Measurements from ENCODE around the gene MTHFD1L. TPM values are rescaled to one million over a fixed set of nuclear protein-coding genes. Genes with fewer than 3 reads are reported as not detected.

Gene MTHFD1L
- total and polyA plus RNA-seq, 2 donors (not counting 3 experiments of a cell fraction or from before 2014, with no cell fraction given): 40.2 to 120 TPM

DNA sequence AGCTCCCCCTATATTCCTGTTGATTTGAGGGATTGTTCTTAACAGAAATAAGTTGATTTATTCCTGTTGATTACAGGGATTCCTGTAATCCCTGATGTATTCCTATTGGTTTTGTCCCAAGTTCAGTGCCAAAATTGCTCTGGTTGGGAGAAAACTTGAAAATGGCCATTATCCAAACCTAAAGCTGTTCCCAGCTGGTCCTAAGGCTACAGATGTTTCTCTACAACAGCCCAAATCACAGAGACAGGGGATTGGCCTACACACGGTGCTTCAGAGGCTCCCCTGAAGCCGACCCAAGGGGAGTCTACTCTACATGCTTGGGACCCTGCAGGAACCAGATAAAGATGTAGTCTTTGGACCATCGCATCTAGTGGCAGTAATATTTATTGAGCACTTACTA lies 275.3 kb downstream of the MTHFD1L start:
- Histone ChIP-seq H3K4me2 (ENCODE audit: insufficient read depth, low read length) (no peak overlapping the region), H3K9me1 (replicated peaks; ENCODE audit: control insufficient read depth, extremely low read depth, insufficient read depth, low read length) (no peaks in the 10 kb centered on the region), H3K27me3 (ENCODE audit: control insufficient read depth in 2 of 2, insufficient read depth in 2 of 2, low read length in 2 of 2) (no peaks in the 10 kb centered on the region), H3K36me3 (ENCODE audit: control insufficient read depth in 2 of 2, extremely low read depth in 1 of 2, insufficient read depth in 2 of 2, low read length in 2 of 2) (no peaks in the 10 kb centered on the region), H2AFZ (ENCODE audit: low read depth, low read length) (no peak overlapping the region), H3K4me3 (replicated peaks in 1 of 3; ENCODE audit: insufficient read depth in 1 of 3, low read depth in 1 of 3, low read length in 3 of 3) (no peak overlapping the region), H3K9ac (replicated peaks; ENCODE audit: extremely low read depth, insufficient read depth, low read length) (no peak overlapping the region), H4K20me1 (replicated peaks; ENCODE audit: control insufficient read depth, extremely low read depth, insufficient read depth, low read length) (no peaks in the 10 kb centered on the region), H3K9me3 (replicated peaks; ENCODE audit: control insufficient read depth, insufficient read depth, low read length) (no peaks in the 10 kb centered on the region), H3K4me1 (ENCODE audit: control insufficient read depth, extremely low read depth, insufficient read depth, low read length) (peaks cover 12% of the 10 kb centered on the region), H3K27ac (ENCODE audit: insufficient read depth, low read depth, low read length) (no peak overlapping the region), H3K79me2 (ENCODE audit: control insufficient read depth, insufficient read depth, low read length) (no peaks in the 10 kb centered on the region)
- POLR2A ChIA-PET: interaction anchor here (0.5 kb wide), 1 partner anchor 35 kb away, joined by 4 read pairs; no protein-coding TSS in a partner anchor
- CTCF ChIA-PET: no interaction called here
- dilution Hi-C loops (cut with MboI; ENCODE audit: extremely low pct_ligation_motif_present, low sequenced_read_pairs): no loop called here
- BruUV-seq (replicated peaks): no TSS peak
- DNase-seq (ENCODE audit: low read depth, low spot score) (no peak), FAIRE-seq (no peak)
- intact Hi-C loops (cut with micrococcal nuclease): loop anchor here (2.0 to 5.0 kb wide), 4 partner anchors 38 to 184 kb away; no protein-coding TSS in a partner anchor
- TF ChIP-seq POLR2AphosphoS5 (IDR thresholded peaks at IDR 0.05; ENCODE audit: insufficient read depth, low read depth, low read length) (no peak), GATA2 (IDR thresholded peaks at IDR 0.05; ENCODE audit: insufficient read depth, insufficient read length, low read depth, low read length) (no peak), JUN (IDR thresholded peaks at IDR 0.05; ENCODE audit: borderline replicate concordance, insufficient read depth, insufficient read length, low read depth) (no peak), POLR2A (IDR thresholded peaks at IDR 0.05; ENCODE audit: low read depth, low read length) (no peak), EZH2 (IDR thresholded peaks at IDR 0.05; ENCODE audit: borderline replicate concordance, low read depth, low read length, severe bottlenecking) (no peak), FOS (IDR thresholded peaks at IDR 0.05; ENCODE audit: borderline replicate concordance, insufficient read depth, low read length) (no peak), MYC (IDR thresholded peaks at IDR 0.05; ENCODE audit: low read depth, low read length) (no peak)
- TF ChIP-seq, protein P1, sequence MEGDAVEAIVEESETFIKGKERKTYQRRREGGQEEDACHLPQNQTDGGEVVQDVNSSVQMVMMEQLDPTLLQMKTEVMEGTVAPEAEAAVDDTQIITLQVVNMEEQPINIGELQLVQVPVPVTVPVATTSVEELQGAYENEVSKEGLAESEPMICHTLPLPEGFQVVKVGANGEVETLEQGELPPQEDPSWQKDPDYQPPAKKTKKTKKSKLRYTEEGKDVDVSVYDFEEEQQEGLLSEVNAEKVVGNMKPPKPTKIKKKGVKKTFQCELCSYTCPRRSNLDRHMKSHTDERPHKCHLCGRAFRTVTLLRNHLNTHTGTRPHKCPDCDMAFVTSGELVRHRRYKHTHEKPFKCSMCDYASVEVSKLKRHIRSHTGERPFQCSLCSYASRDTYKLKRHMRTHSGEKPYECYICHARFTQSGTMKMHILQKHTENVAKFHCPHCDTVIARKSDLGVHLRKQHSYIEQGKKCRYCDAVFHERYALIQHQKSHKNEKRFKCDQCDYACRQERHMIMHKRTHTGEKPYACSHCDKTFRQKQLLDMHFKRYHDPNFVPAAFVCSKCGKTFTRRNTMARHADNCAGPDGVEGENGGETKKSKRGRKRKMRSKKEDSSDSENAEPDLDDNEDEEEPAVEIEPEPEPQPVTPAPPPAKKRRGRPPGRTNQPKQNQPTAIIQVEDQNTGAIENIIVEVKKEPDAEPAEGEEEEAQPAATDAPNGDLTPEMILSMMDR (IDR thresholded peaks at IDR 0.05; ENCODE audit: extremely low read depth in 1 of 2, insufficient read depth in 1 of 2, low read depth in 1 of 2, low read length in 2 of 2): no peak
- TF ChIP-seq, protein P2, sequence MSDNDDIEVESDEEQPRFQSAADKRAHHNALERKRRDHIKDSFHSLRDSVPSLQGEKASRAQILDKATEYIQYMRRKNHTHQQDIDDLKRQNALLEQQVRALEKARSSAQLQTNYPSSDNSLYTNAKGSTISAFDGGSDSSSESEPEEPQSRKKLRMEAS (IDR thresholded peaks at IDR 0.05; ENCODE audit: insufficient read depth, insufficient read length): no peak
